ENCODE measurements around the gene TBC1D16.

Gene TBC1D16

GRCh38 chr17:80007939-80008338 lies 27.7 kb downstream of the TBC1D16 start:
- no peaks in the 10 kb centered on the region for H3K9me3 ChIP-seq (ENCODE audit: control insufficient read depth, insufficient read depth, low read length)

GRCh38 chr17:80006811-80007752 lies 28.6 kb downstream of the TBC1D16 start:
- H3K9me3 ChIP-seq (ENCODE audit: control insufficient read depth, insufficient read depth, low read length) = no peaks in the 10 kb centered on the region
- H3K4me1 ChIP-seq (ENCODE audit: insufficient read depth, low read length) = peaks cover 12% of the 10 kb centered on the region; the same call in 1 of the 2 replicates
- H3K9ac ChIP-seq (ENCODE audit: low read depth, low read length) = no peak overlapping the region; the same call in 1 of the 2 replicates
- no peaks in the 10 kb centered on the region; the same call in 1 of the 2 replicates for H3K36me3 ChIP-seq (ENCODE audit: insufficient read depth, low read length)

More at GRCh38 chr17:80007939-80008338, 27.7 kb downstream of the TBC1D16 start:
- H3K36me3 ChIP-seq (ENCODE audit: insufficient read depth, low read length) = no peaks in the 10 kb centered on the region; the same call in 1 of the 2 replicates
- peaks cover 12% of the 10 kb centered on the region; the same call in 1 of the 2 replicates for H3K4me1 ChIP-seq (ENCODE audit: insufficient read depth, low read length)
- no peak overlapping the region for H3K9ac ChIP-seq (ENCODE audit: low read depth, low read length)

DNA sequence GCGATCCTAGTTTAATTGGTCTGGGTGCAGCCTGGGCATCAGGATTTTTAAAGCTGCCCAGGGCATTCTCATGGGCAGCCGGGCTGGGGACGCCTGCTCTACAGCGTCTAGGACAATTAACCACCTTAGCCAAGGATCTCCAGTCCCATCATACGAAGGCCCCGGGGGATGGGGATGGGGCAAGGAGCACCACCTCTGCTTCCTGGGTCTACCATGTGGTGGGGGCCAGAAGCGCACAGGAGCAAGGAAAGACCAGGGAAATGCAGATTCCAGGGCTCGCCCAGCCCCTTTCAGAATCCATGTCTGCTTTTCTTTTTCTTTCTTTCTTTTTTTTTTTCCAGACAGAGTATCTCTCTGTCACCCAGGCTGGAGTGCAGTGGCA lies 29.3 kb downstream of the TBC1D16 start:
- H3K4me1 ChIP-seq (ENCODE audit: insufficient read depth, low read length) = peaks cover 12% of the 10 kb centered on the region; the same call in 1 of the 2 replicates
- no peaks in the 10 kb centered on the region; the same call in 1 of the 2 replicates for H3K36me3 ChIP-seq (ENCODE audit: insufficient read depth, low read length)
- peak overlapping the region; percentile 55; the same call in 1 of the 2 replicates for H3K9ac ChIP-seq (ENCODE audit: low read depth, low read length)
- H3K9me3 ChIP-seq (ENCODE audit: control insufficient read depth, insufficient read depth, low read length) = no peaks in the 10 kb centered on the region

DNA sequence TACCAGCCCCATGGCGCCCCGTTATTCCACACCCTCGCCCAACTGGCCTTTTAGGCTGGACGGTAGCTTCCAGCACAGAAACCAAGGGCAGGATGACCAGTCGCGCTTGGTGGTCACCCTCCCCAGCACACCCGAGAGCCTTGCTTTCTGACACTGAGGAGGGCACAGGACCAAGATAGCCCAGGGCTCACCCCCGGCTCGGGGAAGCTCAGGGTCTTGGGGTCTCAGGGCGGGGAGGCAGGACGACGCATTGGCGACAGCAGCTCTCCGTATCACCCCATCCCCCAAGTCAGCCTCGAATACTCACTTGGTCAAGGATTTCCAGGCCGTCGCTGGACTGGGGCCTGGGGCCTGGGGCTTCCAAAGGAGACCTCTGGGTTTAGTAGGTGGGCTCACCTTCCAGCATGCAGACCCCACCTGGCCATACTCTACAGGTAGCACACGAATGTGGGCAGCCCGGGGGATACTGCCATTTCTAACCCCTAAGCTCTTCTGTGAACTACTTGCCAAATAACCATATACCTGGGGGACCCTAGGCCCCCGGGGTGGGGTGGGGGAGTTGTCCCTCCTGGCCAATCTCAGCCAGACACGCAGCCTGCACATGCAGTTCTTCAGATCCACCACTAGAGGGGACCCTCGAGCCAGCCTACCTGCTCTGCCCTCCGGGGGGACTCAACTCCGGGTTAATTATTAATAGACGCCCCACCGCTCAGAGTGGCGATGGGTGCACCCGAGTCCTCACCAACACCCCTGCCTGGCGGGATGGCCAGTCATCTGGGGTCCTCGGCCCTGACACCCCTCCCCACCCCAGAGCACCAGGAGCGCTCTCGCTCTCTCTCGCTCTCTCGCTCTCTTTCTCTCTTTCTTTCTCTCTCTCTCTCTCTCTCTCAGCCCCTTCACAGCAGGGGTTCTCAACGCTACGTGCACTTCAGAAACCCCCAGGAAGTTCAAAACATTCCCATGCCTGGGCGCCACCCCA lies 30.0 kb downstream of the TBC1D16 start:
- peak overlapping the region; percentile 55; the same call in 1 of the 2 replicates for H3K9ac ChIP-seq (ENCODE audit: low read depth, low read length)
- no peaks in the 10 kb centered on the region; the same call in 1 of the 2 replicates for H3K36me3 ChIP-seq (ENCODE audit: insufficient read depth, low read length)
- peaks cover 12% of the 10 kb centered on the region; the same call in 1 of the 2 replicates for H3K4me1 ChIP-seq (ENCODE audit: insufficient read depth, low read length)
- no peaks in the 10 kb centered on the region; the same call in 1 of the 2 replicates for H3K9me3 ChIP-seq (ENCODE audit: control insufficient read depth, insufficient read depth, low read length)

DNA sequence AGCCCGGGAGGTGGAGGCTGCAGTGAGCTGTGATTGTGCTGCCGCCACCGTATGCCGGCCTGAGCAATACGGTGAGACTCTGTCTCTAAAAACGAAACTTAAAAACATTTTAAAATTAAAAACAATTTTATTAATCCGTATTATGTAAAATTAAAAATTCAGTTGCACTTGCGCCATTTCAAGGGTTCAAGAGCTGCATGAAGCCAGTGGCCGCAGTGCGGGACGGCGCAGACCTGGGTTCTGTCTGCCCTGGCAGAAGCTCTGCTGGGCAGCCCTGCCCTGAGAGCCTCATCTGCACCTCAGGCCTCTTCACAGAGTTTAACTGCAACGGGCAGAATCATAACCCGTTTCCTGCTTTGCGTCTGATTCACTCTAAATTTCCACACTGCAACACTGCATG lies 31.7 kb downstream of the TBC1D16 start:
- H3K36me3 ChIP-seq (ENCODE audit: insufficient read depth, low read length) = no peaks in the 10 kb centered on the region; the same call in 1 of the 2 replicates
- no peaks in the 10 kb centered on the region; the same call in 1 of the 2 replicates for H3K9me3 ChIP-seq (ENCODE audit: control insufficient read depth, insufficient read depth, low read length)
- no peak overlapping the region for H3K9ac ChIP-seq (ENCODE audit: low read depth, low read length)

DNA sequence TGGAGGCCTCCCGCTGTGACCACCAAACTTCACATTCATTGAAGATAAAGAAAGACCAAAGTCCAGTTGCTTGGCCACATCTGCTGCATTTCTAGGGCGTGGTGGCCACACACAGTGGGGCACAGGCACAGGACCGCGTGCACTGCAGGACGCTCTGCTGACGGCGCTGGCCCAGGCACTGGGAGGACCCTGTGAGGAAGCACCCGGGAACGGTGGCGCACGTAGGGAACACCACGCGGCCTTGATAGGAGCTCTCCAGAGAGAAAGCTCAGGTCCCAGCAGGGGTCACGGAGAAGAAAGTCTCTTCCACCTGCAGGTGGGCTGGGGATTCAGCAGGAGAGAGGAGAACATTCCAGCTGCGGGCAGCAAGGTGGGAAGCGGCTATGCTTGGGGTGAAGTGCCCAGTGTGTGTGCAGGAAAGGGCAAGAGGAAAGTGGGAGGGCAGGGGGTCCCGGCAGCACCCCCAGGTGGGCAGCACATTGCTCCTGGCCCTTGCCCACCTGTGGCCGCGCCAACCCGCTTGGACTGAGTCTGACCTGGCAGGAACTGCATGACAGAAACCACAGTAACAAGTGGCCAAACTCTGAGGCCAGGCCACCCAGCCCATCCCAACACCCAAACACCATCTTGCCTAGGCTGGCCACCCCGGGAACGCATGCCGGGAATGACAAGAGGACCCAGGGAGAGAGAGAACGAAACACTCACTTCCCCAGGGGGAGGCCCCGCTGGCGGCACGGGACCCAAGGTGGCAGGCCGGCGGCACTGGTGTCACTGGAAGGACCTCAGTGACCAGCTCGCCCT lies 32.8 kb downstream of the TBC1D16 start:
- Histone ChIP-seq H3K4me1 (ENCODE audit: insufficient read depth, low read length) (peaks cover 9% of the 10 kb centered on the region; the same call in 1 of the 2 replicates), H3K9ac (ENCODE audit: low read depth, low read length) (no peak overlapping the region), H3K9me3 (ENCODE audit: control insufficient read depth, insufficient read depth, low read length) (no peaks in the 10 kb centered on the region; the same call in 1 of the 2 replicates), H3K36me3 (ENCODE audit: insufficient read depth, low read length) (no peaks in the 10 kb centered on the region; the same call in 1 of the 2 replicates)

More for the DNA sequence above, 31.7 kb downstream of the TBC1D16 start:
- H3K4me1 ChIP-seq (ENCODE audit: insufficient read depth, low read length) = peaks cover 12% of the 10 kb centered on the region; the same call in 1 of the 2 replicates

DNA sequence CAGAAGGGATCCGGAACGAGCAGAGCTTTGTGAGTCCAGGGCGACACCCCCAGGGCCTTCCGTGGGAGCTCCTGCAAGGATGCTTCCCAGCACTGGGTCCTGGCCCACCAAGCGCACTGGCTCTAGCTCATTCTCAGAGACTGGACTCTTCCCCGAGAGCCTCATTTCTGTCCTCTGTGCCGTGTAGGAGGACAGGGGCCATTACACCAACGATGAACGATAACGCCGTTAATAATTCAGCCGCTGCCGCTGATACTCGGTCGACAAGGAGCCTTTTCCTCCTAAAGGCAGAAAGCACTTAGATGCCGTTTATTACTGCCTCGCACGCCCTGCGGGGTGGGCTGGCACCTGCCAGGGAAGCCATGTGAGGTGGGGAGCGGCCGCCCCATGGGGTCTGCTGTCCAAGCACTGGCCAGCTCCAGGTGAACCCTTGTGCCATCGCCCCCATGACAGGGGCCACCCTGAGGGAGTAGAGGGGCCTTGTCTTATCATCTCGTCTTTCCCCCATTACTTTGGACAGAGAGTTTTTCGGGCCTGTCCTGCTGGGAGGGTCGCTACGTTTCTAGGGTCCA lies 33.5 kb downstream of the TBC1D16 start:
- no peaks in the 10 kb centered on the region; the same call in 1 of the 2 replicates for H3K36me3 ChIP-seq (ENCODE audit: insufficient read depth, low read length)
- H3K9me3 ChIP-seq (ENCODE audit: control insufficient read depth, insufficient read depth, low read length) = no peaks in the 10 kb centered on the region; the same call in 1 of the 2 replicates
- peaks cover 11% of the 10 kb centered on the region; the same call in 1 of the 2 replicates for H3K4me1 ChIP-seq (ENCODE audit: insufficient read depth, low read length)
- H3K9ac ChIP-seq (ENCODE audit: low read depth, low read length) = no peak overlapping the region

DNA sequence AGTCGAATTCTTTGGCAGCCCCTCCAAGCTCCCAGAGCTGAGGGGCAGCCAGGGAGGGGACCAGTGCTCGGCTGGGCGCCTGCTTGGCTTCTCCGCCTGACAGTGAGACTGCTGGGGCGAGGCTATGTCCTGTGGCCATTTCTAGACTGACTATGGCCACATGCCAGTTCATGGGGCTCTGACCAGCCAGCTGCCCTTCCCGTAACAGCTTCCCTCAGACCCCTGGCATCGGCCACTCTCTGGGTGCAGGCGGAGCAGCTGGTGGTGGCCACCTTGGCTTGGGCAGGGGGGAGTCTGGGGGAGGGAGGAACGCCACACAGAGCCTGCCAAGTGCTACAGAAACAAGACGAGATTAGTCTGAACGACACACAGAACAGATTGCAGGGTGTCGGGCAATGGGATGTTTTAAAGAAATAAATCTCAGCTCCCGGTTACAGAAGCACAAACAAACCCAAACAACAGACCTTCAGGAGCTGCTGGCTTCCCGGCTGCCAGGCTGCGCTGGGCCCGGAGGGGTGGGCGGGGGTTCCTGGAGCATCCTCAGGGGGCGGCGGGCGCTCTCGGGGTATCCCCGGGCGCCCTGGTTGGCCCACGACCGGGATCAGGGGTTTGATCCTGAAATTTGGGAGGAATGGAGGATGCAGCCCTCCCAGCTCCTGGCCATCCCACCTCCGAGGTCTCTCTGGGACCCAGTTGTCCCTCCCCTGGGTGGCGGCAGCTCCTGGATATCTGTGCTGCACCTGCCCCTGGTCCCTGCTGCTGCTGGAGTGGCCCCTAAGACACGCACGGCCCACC lies 34.5 kb downstream of the TBC1D16 start:
- peaks cover 9% of the 10 kb centered on the region; the same call in 1 of the 2 replicates for H3K4me1 ChIP-seq (ENCODE audit: insufficient read depth, low read length)
- no peak overlapping the region for H3K9ac ChIP-seq (ENCODE audit: low read depth, low read length)
- H3K9me3 ChIP-seq (ENCODE audit: control insufficient read depth, insufficient read depth, low read length) = no peaks in the 10 kb centered on the region; the same call in 1 of the 2 replicates
- no peaks in the 10 kb centered on the region; the same call in 1 of the 2 replicates for H3K36me3 ChIP-seq (ENCODE audit: insufficient read depth, low read length)

DNA sequence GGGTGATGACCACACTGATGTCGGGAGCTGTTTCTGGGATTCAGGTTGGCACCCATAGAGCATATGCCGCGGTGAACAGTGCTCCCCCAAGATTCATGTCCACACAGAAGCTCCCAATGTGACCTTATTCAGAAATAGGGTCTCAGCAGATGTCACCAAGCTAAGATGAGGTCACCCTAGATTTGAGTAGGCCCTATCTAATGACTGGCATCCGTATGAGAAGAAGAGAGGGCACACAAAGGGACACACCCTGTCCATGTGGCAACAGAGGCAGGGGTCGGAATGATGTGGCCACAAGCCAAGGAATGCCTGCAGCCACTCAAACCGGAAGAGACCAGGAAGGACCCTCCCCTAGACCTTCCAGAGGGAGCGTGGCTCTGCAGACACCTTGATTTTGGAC lies 35.5 kb downstream of the TBC1D16 start:
- Histone ChIP-seq H3K9me3 (ENCODE audit: control insufficient read depth, insufficient read depth, low read length) (no peaks in the 10 kb centered on the region; the same call in 1 of the 2 replicates), H3K4me1 (ENCODE audit: insufficient read depth, low read length) (peaks cover 5% of the 10 kb centered on the region; the same call in 1 of the 2 replicates), H3K9ac (ENCODE audit: low read depth, low read length) (no peak overlapping the region), H3K36me3 (ENCODE audit: insufficient read depth, low read length) (no peaks in the 10 kb centered on the region; the same call in 1 of the 2 replicates)

GRCh38 chr17:79997011-79997660 lies 38.5 kb downstream of the TBC1D16 start:
- Histone ChIP-seq H3K36me3 (ENCODE audit: insufficient read depth, low read length) (no peaks in the 10 kb centered on the region), H3K4me1 (ENCODE audit: insufficient read depth, low read length) (peaks cover 26% of the 10 kb centered on the region), H3K9me3 (ENCODE audit: control insufficient read depth, insufficient read depth, low read length) (no peaks in the 10 kb centered on the region; the same call in 1 of the 2 replicates), H3K9ac (ENCODE audit: low read depth, low read length) (no peak overlapping the region)

DNA sequence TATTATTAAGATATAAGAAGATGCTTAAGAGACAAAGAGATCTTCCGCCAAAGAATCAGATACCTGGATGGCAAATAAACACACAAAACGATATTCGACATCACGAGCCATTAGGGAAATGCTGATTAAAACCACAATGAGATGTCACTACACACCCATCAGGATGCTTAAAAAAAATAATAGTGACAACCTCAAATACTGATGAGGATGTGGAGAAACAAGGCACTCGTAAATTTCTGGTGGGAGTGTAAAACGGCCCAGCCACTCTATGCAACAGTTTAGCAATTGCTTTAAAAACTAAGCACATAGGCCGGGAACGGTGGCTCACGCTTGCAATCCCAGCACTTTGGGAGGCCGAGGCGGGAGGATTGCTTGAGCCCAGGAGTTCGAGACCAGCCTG lies 39.4 kb downstream of the TBC1D16 start:
- Histone ChIP-seq H3K4me1 (ENCODE audit: insufficient read depth, low read length) (peaks cover 27% of the 10 kb centered on the region), H3K9me3 (ENCODE audit: control insufficient read depth, insufficient read depth, low read length) (no peaks in the 10 kb centered on the region; the same call in 1 of the 2 replicates), H3K36me3 (ENCODE audit: insufficient read depth, low read length) (no peaks in the 10 kb centered on the region), H3K9ac (ENCODE audit: low read depth, low read length) (no peak overlapping the region)

DNA sequence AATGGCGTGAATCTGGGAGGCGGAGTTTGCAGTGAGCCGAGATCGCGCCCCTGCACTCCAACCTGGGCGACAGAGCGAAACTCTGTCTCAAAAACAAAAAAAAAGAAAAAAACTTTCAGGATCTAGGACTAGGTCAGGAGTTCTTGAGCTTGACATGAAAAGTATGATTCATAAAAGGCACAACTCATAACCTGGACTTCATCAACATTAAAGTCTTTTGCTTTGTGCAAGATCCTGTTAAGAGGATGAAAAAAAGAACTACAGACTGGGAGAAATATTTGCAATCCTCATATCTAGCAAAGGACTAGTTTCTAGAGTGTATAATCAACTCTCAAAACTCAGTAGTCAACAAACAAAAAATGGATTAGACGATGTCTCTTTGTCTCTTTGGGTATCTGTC lies 40.0 kb downstream of the TBC1D16 start:
- Histone ChIP-seq H3K4me1 (ENCODE audit: insufficient read depth, low read length) (peaks cover 33% of the 10 kb centered on the region), H3K9ac (ENCODE audit: low read depth, low read length) (no peak overlapping the region)

More for the DNA sequence above, 40.0 kb downstream of the TBC1D16 start:
- Histone ChIP-seq H3K9me3 (ENCODE audit: control insufficient read depth, insufficient read depth, low read length) (no peaks in the 10 kb centered on the region; the same call in 1 of the 2 replicates), H3K36me3 (ENCODE audit: insufficient read depth, low read length) (no peaks in the 10 kb centered on the region)
